Hippocampal formation (tissue), 2 donors: ENCODE measurements around the gene ABRACL.

Source experiments
- DNase-seq, 2 donors: peaks; one replicate each; lab custom pipeline; 2025; lab: John Stamatoyannopoulos, UW

ABRACL gene

DNA sequence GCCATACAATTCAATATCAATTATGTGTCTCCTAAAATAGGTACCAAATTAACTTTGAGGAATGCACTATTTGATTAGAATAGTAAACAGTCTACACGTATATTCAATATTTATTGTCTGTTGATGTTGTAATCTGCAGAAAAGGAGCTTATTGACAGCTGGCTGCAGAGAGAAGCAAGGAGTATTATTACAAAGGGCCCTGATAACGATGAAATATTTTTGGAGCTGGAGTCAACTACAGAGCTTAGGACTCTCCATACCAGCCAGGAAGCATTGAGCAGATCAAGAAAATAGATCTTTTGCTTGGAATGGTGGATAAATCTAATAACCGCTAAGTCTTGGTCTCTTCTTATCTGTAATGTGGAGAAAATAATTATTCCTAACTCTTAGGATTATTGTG is 25.5 kb downstream of the ABRACL start:
- no peak for DNase-seq

DNA sequence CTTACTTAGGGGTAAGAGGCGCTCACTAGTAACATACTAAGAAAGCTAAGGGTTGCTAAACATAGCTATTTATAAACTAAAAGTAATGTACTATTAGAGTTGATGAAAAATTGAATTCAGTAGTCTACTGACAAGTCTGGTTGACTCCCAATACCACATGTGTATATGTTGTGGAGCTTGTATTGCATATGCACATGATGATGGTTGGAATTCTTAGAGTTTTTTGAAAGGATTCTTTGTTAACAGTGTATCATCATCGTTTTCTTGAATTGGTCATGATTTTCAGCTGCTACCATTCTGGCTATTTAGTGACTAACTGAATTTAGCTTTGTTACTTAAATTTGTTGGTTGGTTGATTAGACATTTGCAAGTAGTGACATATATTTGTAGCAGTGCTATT is 27.2 kb downstream of the ABRACL start:
- DNase-seq = no peak

DNA sequence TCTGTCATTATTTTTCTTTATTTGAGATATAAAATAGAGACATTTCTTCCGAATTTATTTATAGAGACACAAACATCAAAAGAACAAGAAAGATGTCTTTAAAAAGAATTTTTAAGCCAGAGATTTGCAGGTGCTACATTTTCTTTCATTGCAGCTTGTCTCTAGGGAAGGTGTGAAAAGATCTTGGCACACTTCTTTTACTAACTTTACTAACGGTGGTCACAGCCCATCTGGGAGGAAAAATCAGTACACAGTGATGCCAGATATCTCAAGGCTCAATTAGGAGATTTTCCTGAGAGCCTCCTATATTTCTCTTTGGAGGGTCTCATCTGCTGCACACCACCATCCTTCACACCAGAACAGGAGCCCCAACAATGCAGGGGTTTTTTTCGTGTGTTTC is 29.5 kb downstream of the ABRACL start:
- DNase-seq = peak in 1 of 2 donors; percentile 16

DNA sequence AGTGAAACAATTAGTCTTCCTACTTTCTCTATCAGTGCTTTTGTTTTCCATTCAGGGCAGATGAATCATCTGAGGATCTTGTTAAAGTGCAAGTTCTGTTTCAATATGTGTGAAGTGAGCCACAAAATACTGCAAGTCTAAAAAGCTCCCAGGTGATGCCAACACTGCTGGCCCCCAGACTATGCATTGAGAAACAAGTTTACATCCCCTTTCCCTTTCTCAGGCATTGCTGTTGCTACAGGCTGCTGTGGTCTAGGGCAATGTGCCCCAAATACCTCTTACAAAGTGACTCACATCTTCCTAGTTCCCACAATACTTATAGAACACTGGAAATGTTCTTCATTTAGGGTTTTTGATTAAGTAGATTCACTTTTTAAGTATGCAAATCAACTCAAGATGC is 31.8 kb downstream of the ABRACL start:
- no peak for DNase-seq

DNA sequence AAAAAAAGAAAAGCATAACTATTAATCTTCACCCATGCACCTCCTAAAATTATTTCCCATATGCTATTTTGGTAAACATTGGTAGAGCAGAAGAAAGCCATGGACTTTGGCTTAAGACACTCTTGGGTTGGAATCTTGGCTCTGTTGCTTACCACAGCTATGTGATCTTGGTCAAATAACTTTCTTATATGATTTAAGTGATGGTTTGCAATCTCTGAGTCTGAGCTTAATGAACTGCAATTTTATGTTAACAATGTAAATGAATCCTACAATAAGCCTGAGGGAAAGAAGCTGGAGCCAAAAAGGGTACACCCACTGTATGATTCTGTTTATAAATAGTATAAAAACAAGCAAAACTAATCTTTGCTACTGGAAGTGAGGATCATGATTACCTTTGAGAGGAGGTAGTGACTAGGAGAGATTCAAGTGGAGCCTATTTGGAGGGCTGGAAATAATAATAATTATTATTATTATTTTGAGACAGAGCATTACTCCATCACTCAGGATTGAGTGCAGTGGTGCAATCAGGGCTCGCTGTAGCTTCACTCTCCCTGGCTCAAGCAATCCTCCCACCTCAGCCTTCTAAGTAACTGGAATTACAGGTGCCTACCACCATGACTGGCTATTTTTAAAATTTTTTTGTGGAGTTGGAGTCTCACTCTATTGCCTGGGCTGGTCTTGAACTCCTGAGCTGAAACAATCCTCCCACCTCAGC is 34.5 kb downstream of the ABRACL start:
- DNase-seq = no peak

DNA sequence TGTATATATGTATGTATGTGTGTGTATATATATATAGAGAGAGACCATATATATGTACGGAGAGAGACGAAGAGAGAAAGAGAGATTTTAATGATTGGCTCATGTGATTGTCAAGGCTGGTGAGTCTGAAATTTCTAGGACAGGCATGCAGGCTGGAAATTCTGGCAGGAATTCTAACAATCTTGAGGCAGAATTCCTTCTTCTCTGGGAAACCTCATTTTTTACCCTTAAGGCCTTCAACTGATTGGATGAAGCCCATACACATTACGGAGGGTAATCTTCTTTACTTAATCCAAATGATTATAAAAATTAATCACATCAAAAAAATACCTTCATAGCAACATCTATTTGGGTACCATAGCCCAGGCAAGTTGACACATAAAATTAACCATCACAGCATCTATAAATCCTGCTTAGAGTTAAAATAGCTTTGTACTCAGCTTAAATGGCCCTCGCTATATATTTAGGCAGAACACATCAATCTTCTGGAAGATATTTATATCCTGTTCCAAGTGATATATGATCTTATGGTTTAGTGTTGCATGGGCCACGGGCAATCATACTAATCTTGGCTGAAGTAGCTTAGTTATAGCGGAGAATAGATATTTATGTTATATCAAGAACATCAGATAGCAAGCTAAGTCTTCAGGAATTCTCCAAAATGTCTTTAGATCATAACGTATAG is 36.6 kb downstream of the ABRACL start:
- no peak for DNase-seq

DNA sequence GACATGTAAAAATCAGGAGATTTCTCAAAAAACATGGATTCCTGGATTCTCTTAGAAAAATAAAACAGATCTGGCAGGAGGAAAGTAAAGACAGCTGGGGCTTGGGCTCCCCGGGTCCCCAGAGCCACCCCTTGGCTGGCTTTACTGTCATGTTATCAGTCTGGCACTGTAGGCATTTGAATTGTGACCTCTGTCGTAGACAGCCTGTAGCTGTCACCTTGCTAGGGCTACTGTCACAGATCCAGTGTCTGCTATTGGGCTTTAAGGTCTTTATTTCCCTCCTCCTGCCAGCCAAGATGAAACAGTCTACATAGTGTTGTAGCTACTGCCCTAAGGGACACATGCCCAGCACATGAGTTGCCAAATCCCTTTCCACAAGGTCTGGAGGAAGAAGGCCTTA is 37.5 kb downstream of the ABRACL start:
- no peak for DNase-seq

DNA sequence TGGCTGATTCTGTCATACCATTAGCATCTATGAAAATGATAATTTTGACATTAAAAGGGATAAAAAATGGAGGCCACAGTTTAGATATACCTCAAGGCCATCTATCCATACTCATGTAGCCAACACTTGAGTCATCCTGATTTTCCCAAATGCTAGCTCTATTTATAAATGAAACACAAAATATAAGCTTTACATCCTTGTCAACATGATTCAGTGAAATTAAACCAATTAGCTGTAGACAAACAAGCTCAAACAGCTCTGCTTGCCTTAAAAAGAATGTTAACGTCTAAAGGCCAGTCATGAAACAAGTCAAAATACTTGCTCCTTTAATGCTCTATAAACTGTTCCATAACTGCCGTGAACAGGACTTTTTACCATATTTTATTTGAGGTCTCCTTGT is 40.3 kb downstream of the ABRACL start:
- no peak for DNase-seq

DNA sequence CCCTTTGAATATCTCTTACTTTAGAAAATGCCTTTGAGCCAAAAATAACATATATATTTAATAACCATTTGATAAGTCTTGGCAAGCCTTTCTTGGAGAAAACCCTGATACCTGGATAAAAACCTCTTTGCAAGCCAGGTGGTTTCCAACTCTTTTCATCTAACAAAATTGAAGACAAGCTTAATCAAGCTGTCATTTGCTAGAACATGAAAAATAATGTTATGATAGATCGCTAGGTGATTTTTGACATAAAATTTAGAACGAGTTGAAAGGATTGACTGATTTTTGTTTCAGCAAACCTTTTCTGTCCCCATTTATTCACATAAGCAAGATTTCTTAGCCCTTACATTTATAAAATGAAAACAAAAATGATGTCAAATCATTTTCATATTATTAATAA is 44.6 kb downstream of the ABRACL start:
- DNase-seq = no peak

DNA sequence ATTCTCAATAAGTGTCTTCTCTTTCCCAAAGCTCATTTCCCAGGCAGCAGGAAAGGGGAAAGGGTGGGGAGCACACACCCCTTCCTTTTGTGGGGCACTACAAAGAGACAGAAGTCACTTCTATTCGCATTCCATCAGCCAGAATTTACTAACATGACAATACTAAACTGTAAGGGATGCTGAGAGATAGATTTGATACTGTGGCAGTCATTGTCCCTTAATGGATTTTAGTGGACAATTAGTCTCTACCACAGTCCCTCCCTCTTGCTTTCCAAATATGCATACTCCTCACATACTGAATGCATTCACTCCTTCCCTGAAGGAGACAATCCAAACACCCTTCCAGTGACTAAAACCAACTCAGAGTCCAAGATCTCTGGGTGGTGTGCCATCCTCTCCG is 50.5 kb downstream of the ABRACL start:
- no peak for DNase-seq

DNA sequence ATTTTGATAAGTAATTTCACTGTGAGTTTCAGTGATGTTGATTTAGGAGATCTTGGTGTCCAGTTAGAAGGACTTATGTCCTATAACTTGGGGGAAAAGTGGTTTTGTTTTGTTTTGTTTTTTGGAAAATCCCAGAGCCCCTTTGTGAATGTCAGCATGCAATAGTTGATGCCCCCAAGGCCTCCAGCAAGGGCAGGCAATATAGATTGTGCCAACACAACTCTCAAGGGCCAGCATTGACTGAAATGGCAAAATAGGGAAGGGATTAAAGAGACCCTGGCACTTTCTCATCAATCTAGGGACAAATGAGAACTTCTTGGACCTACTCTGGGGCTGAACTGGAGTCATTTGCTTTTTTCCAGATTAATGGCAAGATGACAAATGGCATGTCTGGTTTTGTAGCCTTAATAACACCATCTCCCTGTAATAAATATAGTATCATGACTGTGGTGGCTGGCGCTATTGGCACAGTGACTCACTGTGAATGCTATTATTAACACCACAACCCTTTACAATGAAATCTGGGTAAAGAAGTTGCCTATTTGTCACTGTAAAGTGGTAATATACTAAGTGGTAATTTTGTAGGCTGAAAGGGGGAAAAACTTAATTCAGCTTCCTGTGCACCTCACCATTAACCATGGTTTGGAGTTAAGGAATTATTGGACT is 51.8 kb downstream of the ABRACL start:
- no peak for DNase-seq

DNA sequence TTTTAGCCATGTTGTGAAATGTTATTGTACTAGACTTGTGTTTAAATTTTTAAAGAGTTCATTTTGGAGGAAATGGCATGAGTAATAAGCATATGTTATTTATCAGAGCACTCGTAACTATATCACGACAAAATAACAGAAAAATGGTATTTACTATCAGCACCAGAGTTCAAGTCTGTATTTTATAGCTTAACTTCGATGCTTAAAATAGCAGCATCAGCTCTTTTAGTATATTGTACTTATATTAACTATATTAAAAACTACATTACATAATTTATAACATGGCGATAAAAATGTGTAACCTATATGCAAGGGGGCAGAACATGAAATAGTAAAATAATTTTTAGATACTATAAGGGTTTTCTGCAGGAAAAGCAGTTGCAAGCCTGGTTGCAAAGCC is 52.9 kb downstream of the ABRACL start:
- DNase-seq = no peak

DNA sequence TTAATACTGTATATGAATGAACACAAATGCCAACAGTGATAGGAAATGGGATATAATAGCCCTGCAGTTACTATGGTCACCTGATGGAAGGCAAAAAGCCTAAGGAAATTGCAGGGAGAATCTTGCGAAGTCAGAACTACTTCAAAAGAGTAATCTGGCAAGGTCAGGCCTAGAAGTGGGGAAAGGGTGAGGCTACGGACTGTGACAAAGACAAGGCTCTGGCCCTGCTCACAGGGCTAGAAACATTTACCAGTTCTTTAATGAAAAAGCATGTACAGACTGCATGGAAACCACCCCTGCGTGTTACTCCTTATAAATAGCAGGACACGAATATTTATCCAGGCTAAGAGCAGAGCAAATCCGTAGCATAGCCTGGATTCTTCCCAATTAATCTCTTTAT is 53.8 kb downstream of the ABRACL start:
- DNase-seq = no peak

DNA sequence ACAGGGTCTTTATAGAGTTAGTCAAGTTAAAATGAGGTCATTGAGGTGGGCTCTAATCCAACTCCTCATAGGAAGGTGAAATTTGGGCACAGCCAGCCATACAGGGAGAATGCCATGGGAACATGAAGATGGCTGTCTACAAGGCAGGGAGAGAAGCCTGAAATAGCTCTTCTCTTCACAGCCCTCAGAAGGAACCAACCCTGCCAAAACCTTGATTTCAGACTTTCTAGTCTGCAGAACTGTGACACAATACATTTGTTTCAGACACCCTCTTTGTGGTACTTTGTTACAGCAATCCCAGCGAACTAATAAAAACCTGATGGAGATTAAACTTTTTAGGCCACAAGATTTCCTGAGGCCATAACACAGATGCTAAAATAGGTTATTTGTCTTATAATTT is 63.3 kb downstream of the ABRACL start:
- no peak for DNase-seq
